GM12878 (cell line): ENCODE data around the gene RAI14. TPM values are rescaled to one million over a fixed set of nuclear protein-coding genes. Genes with fewer than 3 reads are reported as not detected.

ENCODE experiments used
- ATAC-seq: fragments of 200-7000 bp; cut with Tn5 transposase; 3 replicates; pipeline ENCODE4 v1.9.1; 2020; ENCODE audit warnings: mild to moderate bottlenecking, moderate library complexity
- BruUV-seq: library from RNA; stranded (reverse); fragments of 400-500 nt; replicated peaks from 2 replicates; lab custom pipeline; 2021; lab: Mats Ljungman, UMichigan
- CTCF ChIA-PET: fragments of 300-600 bp; sonication (Branson Sonifier 250); formaldehyde crosslinking; extraction: SDS; loops from one replicate; lab custom pipeline; 2021; ENCODE audit warnings: inconsistent platforms; lab: Yijun Ruan, JAX
- POLR2A ChIA-PET: fragments of 350-600 bp; formaldehyde crosslinking; extraction: SDS; loops from one replicate; lab custom pipeline; 2021; ENCODE audit warnings: inconsistent platforms; lab: Charles Lee
- RAD21 ChIA-PET: fragments of 300-600 bp; sonication (Branson Sonifier 250); formaldehyde crosslinking; loops from one replicate; lab custom pipeline; 2023; ENCODE audit warnings: antibody characterized with exemption; ENCODE audit not compliant: unreplicated experiment; lab: Charles Lee
- SMC1A ChIA-PET: fragments of 300-600 bp; sonication (Branson Sonifier 250); formaldehyde crosslinking; loops from one replicate; lab custom pipeline; 2023; ENCODE audit not compliant: unreplicated experiment, uncharacterized antibody; lab: Charles Lee
- DNase-seq: peaks from one replicate; pipeline ENCODE4 v3.0.0-alpha.2; 2011; ENCODE audit warnings: low read depth, low spot score
- FAIRE-seq: peaks from 3 replicates; lab custom pipeline; 2011; peaks lifted over from hg19 to GRCh38; lab: Jason Lieb, UNC
- H2AFZ ChIP-seq: 2 replicates; pipeline ENCODE4 v1.6.0; 2011; ENCODE audit warnings: low read depth, low read length, control low read depth; ENCODE audit not compliant: control insufficient read depth
- H3K27ac ChIP-seq: 2 replicates; pipeline ENCODE4 v1.5.1; 2011; ENCODE audit warnings: control low read depth; ENCODE audit not compliant: control insufficient read depth, insufficient read depth
- H3K27me3 ChIP-seq, 2 experiments: replicated peaks in 1 of 2; 2 replicates each; pipeline versions ENCODE4 v1.6.0 to v1.6.1; 2011; ENCODE audit warnings: low read length in 1 of 2; ENCODE audit not compliant: control insufficient read depth in 2 of 2, insufficient read depth in 2 of 2
- H3K36me3 ChIP-seq, 2 experiments: 2 replicates each; pipeline ENCODE4 v1.5.1; 2011; ENCODE audit warnings: low read length in 1 of 2; ENCODE audit not compliant: control insufficient read depth in 2 of 2, insufficient read depth in 2 of 2
- H3K4me1 ChIP-seq: 2 replicates; pipeline ENCODE4 v1.6.1; 2011; ENCODE audit warnings: mild to moderate bottlenecking, low read length, moderate library complexity, mixed read lengths; ENCODE audit not compliant: control insufficient read depth, insufficient read depth
- H3K4me2 ChIP-seq: 2 replicates; pipeline ENCODE4 v1.6.0; 2011; ENCODE audit warnings: control low read depth; ENCODE audit not compliant: control insufficient read depth, insufficient read depth
- H3K4me3 ChIP-seq: fragments of 200-600 bp; sonication (generic); 2 replicates; pipeline ENCODE4 v1.5.1; 2016
- H3K79me2 ChIP-seq: 2 replicates; pipeline ENCODE4 v1.6.0; 2011; ENCODE audit warnings: low read length; ENCODE audit not compliant: control insufficient read depth, insufficient read depth
- H3K9ac ChIP-seq: 2 replicates; pipeline ENCODE4 v1.8.0; 2011; ENCODE audit warnings: low read length, control low read depth, mixed read lengths; ENCODE audit not compliant: control insufficient read depth, insufficient read depth
- H3K9me3 ChIP-seq: replicated peaks from 3 replicates; pipeline ENCODE4 v1.5.1; 2011; ENCODE audit warnings: mild to moderate bottlenecking, low read length; ENCODE audit not compliant: control insufficient read depth, insufficient read depth
- H4K20me1 ChIP-seq: 2 replicates; pipeline ENCODE4 v1.6.0; 2011; ENCODE audit not compliant: control insufficient read depth, insufficient read depth
- BHLHE40 ChIP-seq, 2 experiments: fragments of 450-650 bp in 1 of 2; IDR thresholded peaks; 2 replicates each; pipeline ENCODE4 v1.6.1; 2011 to 2017; ENCODE audit warnings: low read depth in 2 of 2, borderline replicate concordance in 1 of 2, improper control_type of control experiment in 1 of 2, low read length in 1 of 2, mild to moderate bottlenecking in 1 of 2
- CBFB ChIP-seq: IDR thresholded peaks from 2 replicates; pipeline ENCODE4 v1.6.1; 2016; ENCODE audit warnings: antibody characterized with exemption, low read depth
- E4F1 ChIP-seq: fragments of 450-650 bp; IDR thresholded peaks from 2 replicates; pipeline ENCODE4 v1.6.1; 2018; ENCODE audit warnings: borderline replicate concordance, mild to moderate bottlenecking; ENCODE audit not compliant: partially characterized antibody
- GATAD2B ChIP-seq: fragments of 450-650 bp; conservative IDR thresholded peaks from 2 replicates; pipeline ENCODE4 v1.6.1; 2017; ENCODE audit warnings: low read depth, mild to moderate bottlenecking, moderate library complexity
- JUNB ChIP-seq: IDR thresholded peaks from 2 replicates; pipeline ENCODE4 v1.6.1; 2016; ENCODE audit warnings: antibody characterized with exemption, mild to moderate bottlenecking
- MAX ChIP-seq: IDR thresholded peaks from 2 replicates; pipeline ENCODE4 v1.6.1; 2012; ENCODE audit warnings: low read depth, low read length, improper control_type of control experiment
- MLLT1 ChIP-seq: fragments of 450-650 bp; IDR thresholded peaks from 2 replicates; pipeline ENCODE4 v1.6.1; 2016; ENCODE audit warnings: mild to moderate bottlenecking
- NFYB ChIP-seq: IDR thresholded peaks from 2 replicates; pipeline ENCODE4 v1.6.1; 2011; ENCODE audit warnings: low read depth, mild to moderate bottlenecking, low read length, improper control_type of control experiment, moderate library complexity; ENCODE audit not compliant: insufficient read depth
- PAX8 ChIP-seq: fragments of 450-650 bp; IDR thresholded peaks from 2 replicates; pipeline ENCODE4 v1.6.1; 2017; ENCODE audit warnings: mild to moderate bottlenecking, moderate library complexity
- SIX5 ChIP-seq: IDR thresholded peaks from 2 replicates; pipeline ENCODE4 v1.6.1; 2011; ENCODE audit warnings: mild to moderate bottlenecking, low read depth, low read length, moderate library complexity; ENCODE audit not compliant: severe bottlenecking
- SKIL ChIP-seq: fragments of 450-650 bp; IDR thresholded peaks from 2 replicates; pipeline ENCODE4 v1.6.1; 2017; ENCODE audit warnings: mild to moderate bottlenecking, low read depth, inconsistent platforms; ENCODE audit not compliant: poor library complexity, severe bottlenecking
- SMARCA5 ChIP-seq: fragments of 450-650 bp; IDR thresholded peaks from 2 replicates; pipeline ENCODE4 v1.6.1; 2017; ENCODE audit warnings: mild to moderate bottlenecking
- SREBF1 ChIP-seq: IDR thresholded peaks from 2 replicates; pipeline ENCODE4 v1.6.1; 2012; ENCODE audit warnings: mild to moderate bottlenecking, low read length
- SREBF2 ChIP-seq: IDR thresholded peaks from 2 replicates; pipeline ENCODE4 v1.6.1; 2012; ENCODE audit warnings: mild to moderate bottlenecking, low read length
- STAT1 ChIP-seq: fragments of 450-650 bp; conservative IDR thresholded peaks from 2 replicates; pipeline ENCODE4 v1.6.1; 2014; ENCODE audit warnings: antibody characterized with exemption, mild to moderate bottlenecking
- SUZ12 ChIP-seq: fragments of 200-600 bp; sonication (generic); IDR thresholded peaks from one replicate; pipeline ENCODE4 v1.6.1; 2018; ENCODE audit warnings: antibody characterized with exemption, mild to moderate bottlenecking; ENCODE audit not compliant: unreplicated experiment
- ZNF207 ChIP-seq: fragments of 450-650 bp; IDR thresholded peaks from 2 replicates; pipeline ENCODE4 v1.6.1; 2014; ENCODE audit warnings: antibody characterized with exemption, mild to moderate bottlenecking, borderline replicate concordance
- ZNF24 ChIP-seq: fragments of 450-650 bp; IDR thresholded peaks from 2 replicates; pipeline ENCODE4 v1.6.1; 2017; ENCODE audit warnings: antibody characterized with exemption, mild to moderate bottlenecking
- ZNF622 ChIP-seq: fragments of 450-650 bp; IDR thresholded peaks from 2 replicates; pipeline ENCODE4 v1.6.1; 2017; ENCODE audit warnings: mild to moderate bottlenecking, inconsistent platforms
- in situ Hi-C: fragments of 300-500 bp; cut with MboI; formaldehyde crosslinking; loops from 9 replicates; pipeline ENCODE4 v1.14.3; 2018; ENCODE audit warnings: mixed read lengths
- intact Hi-C: fragments of 100-400 bp; cut with micrococcal nuclease; formaldehyde crosslinking; loops from one replicate; pipeline ENCODE4 v1.14.2; 2022; ENCODE audit not compliant: unreplicated experiment
- polyA plus RNA-seq, 11 experiments: library from polyadenylated mRNA; depleted of rRNA in 4 of 11; unstranded in 6 of 11; stranded (reverse) in 5 of 11; fragments of >200 nt; fragmentation: Nextera tagmentation in 4 of 11; fragmentation: Illumina TruSeq in 1 of 11; extraction: Ambion mirVana in 4 of 11; extraction: Trizol in 1 of 11; gene quantifications; 1 replicate in 1 of 11; 2 replicates in 10 of 11; pipeline versions ENCODE4 v1.2.1 to v1.2.3, GENCODE V29; 2011 to 2016; ENCODE audit warnings: inconsistent platforms in 2 of 11, missing spikeins in 2 of 11, low read depth in 1 of 11
- total RNA-seq, 4 experiments: library from RNA; depleted of rRNA in 3 of 4; stranded (reverse); fragments of >200 nt in 3 of 4; fragmentation: Illumina TruSeq in 1 of 4; extraction: Trizol in 1 of 4; gene quantifications; 2 replicates each; pipeline versions ENCODE4 v1.2.1 to v1.2.3, GENCODE V29; 2013 to 2021

Gene RAI14
- total and polyA plus RNA-seq, 10 of the 15 experiments (the other 5 are each of a cell fraction or from before 2014, with no cell fraction given): 0.18 to 4.6 (median 1.9) TPM

GRCh38 chr5:34870382-34870781 is 214.3 kb downstream of the RAI14 start (continued):
- TF ChIP-seq SIX5 (no peak), MAX (no peak), SREBF2 (no peak)

GRCh38 chr5:34876275-34876674 is 220.1 kb downstream of the RAI14 start:
- H4K20me1 ChIP-seq: no peaks in the 10 kb centered on the region
- RAD21 ChIA-PET: no interaction called here
- FAIRE-seq (no peak), DNase-seq (no peak), ATAC-seq (no peak)
- H3K27ac ChIP-seq: no peak overlapping the region
- H3K4me1 ChIP-seq: no peaks in the 10 kb centered on the region
- SMC1A ChIA-PET: no interaction called here
- in situ Hi-C loops (no loop called here), intact Hi-C loops (no loop called here)
- no peak overlapping the region for H3K4me2 ChIP-seq
- H3K9me3 ChIP-seq: no peaks in the 10 kb centered on the region
- no peak overlapping the region for H3K9ac ChIP-seq
- no TSS peak for BruUV-seq
- no peak overlapping the region for H2AFZ ChIP-seq
- CTCF ChIA-PET: no interaction called here
- no peaks in the 10 kb centered on the region for H3K79me2 ChIP-seq
- POLR2A ChIA-PET: no interaction called here
- H3K36me3 ChIP-seq: no peaks in the 10 kb centered on the region
- H3K27me3 ChIP-seq: no peaks in the 10 kb centered on the region
- TF ChIP-seq ZNF622: no peak
- TF ChIP-seq STAT1: no peak
- TF ChIP-seq CBFB: no peak
- no peak for TF ChIP-seq ZNF24
- TF ChIP-seq SMARCA5: no peak
- TF ChIP-seq JUNB: no peak
- no peak for TF ChIP-seq PAX8
- TF ChIP-seq GATAD2B: no peak
- TF ChIP-seq SUZ12: no peak
- TF ChIP-seq E4F1: no peak
- TF ChIP-seq ZNF207: no peak
- TF ChIP-seq NFYB: no peak
- TF ChIP-seq SREBF1: no peak
- TF ChIP-seq SKIL: no peak
- no peak for TF ChIP-seq MLLT1
- TF ChIP-seq BHLHE40 (IDR thresholded peaks at IDR 0.05; ENCODE audit: borderline replicate concordance in 1 of 2, low read depth in 2 of 2, low read length in 1 of 2): no peak
- H3K4me3 ChIP-seq: no peak overlapping the region
